Activated CD4-positive, alpha-beta memory T cell treated with anti-CD3 and anti-CD28 coated beads for 36 hours (primary cell): Measurements from ENCODE around the gene MTX1. TPM values are rescaled to one million over a fixed set of nuclear protein-coding genes. Genes with fewer than 3 reads are reported as not detected.

Source experiments
- CTCF ChIA-PET: fragments of 350-600 bp; sonication (Branson Sonifier 250); formaldehyde crosslinking; loops from one replicate; lab custom pipeline; 2021; ENCODE audit warnings: antibody characterized with exemption, inconsistent platforms; lab: Charles Lee
- POLR2A ChIA-PET: fragments of 350-600 bp; sonication (Branson Sonifier 250); formaldehyde crosslinking; loops from one replicate; lab custom pipeline; 2021; ENCODE audit warnings: antibody characterized with exemption; lab: Charles Lee
- DNase-seq: peaks from one replicate; pipeline ENCODE4 v3.0.0-alpha.2; 2020
- H3K27ac Mint-ChIP-seq: one replicate; pipeline ENCODE4 v1.8.0; 2021; ENCODE audit warnings: mixed read lengths
- H3K27me3 Mint-ChIP-seq: one replicate; pipeline ENCODE4 v1.8.0; 2021; ENCODE audit warnings: mixed read lengths
- H3K36me3 Mint-ChIP-seq: one replicate; pipeline ENCODE4 v1.8.0; 2021; ENCODE audit warnings: mixed read lengths
- H3K4me1 Mint-ChIP-seq: one replicate; pipeline ENCODE4 v1.8.0; 2021; ENCODE audit warnings: low read depth, mixed read lengths
- H3K4me3 Mint-ChIP-seq: one replicate; pipeline ENCODE4 v1.8.0; 2021; ENCODE audit warnings: mild to moderate bottlenecking, mixed read lengths
- H3K9me3 Mint-ChIP-seq: one replicate; pipeline ENCODE4 v1.8.0; 2021; ENCODE audit warnings: mixed read lengths
- intact Hi-C: fragments of 100-400 bp; cut with micrococcal nuclease; formaldehyde crosslinking; loops from one replicate; pipeline ENCODE4 v1.15.1; 2023
- total RNA-seq, 2 experiments: library from RNA; stranded (reverse); gene quantifications; one replicate each; pipeline ENCODE4 v1.2.3, GENCODE V29; 2021

Gene MTX1
- total RNA-seq, 2 experiments from 2014 or later, result 45.2 to 47.9 TPM

GRCh38 chr1:155254714-155255242, 46.3 kb downstream of the MTX1 start:
- peaks cover 32% of the 10 kb centered on the region for H3K4me1 Mint-ChIP-seq
- peak overlapping the region; percentile 79 for H3K4me3 Mint-ChIP-seq
- intact Hi-C loops, result no loop called here
- POLR2A ChIA-PET, result interaction anchor here (0.5 kb wide), 1 partner anchor 10 kb away, joined by 4 read pairs; no protein-coding TSS in a partner anchor
- no peak overlapping the region for H3K27ac Mint-ChIP-seq
- no peaks in the 10 kb centered on the region for H3K27me3 Mint-ChIP-seq
- DNase-seq, result no peak
- CTCF ChIA-PET, result interaction anchor here (1.4 to 9.7 kb wide), 2 partner anchors 61 to 68 kb away, joined by 3 to 188 read pairs; partner anchors contain the start of gene RUSC1
- peaks cover 16% of the 10 kb centered on the region for H3K36me3 Mint-ChIP-seq
- H3K9me3 Mint-ChIP-seq, result no peaks in the 10 kb centered on the region

DNA sequence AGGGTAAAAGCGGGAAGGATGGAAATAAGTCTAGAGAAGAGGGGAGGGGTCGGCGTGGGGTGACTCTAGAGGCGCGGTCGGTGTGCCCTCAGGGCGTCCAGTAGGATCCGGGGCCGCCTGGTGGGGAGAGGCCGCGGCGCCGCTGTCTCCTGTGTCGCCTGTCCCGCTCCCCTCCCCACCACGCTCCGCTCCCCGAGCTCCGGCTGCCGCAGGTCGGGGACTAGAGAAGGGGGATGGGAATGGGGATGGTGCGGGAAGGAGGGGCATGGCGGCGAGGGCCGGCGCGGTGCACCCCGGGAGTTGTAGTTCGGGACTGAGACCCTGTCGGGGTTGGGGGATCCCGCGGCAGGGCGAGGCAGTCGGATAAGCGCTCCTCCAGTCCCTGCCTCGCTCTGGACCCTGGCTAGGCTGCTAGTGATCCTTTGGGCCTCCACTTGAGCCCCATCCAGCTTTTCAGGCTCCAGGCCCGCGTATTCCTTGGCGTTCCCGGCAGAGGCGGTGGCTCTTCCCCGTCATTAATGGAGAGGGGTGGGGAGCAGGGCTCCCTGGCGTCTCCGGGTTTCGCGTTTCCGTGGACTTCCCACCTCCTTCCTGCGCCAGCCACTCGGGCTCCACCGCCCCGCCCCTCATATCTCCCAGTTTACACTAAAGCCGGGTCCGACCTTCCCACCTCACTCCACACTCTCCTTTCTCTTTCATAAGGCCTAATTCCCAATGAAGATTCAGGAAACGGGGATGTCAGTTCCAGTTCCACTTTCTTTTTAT, 46.9 kb downstream of the MTX1 start, which contains the start of gene ENTREP3:
Gene ENTREP3 (minus strand): TSS at position 241 of the 765 bp plus-strand sequence. CDS start 606 bp downstream, outside the sequence.
- intact Hi-C loops, result no loop called here
- POLR2A ChIA-PET, result interaction anchor here (0.5 kb wide), 1 partner anchor 10 kb away, joined by 4 read pairs; no protein-coding TSS in a partner anchor
- peaks cover 34% of the 10 kb centered on the region for H3K4me1 Mint-ChIP-seq
- no peaks in the 10 kb centered on the region for H3K9me3 Mint-ChIP-seq
- no peaks in the 10 kb centered on the region for H3K27me3 Mint-ChIP-seq
- peak; percentile 87 for DNase-seq
- H3K36me3 Mint-ChIP-seq, result peaks cover 19% of the 10 kb centered on the region
- peak within 1 kb of the TSS; percentile 23 for H3K27ac Mint-ChIP-seq
- CTCF ChIA-PET, result interaction anchor here (0.9 to 9.7 kb wide), 3 partner anchors 12 to 67 kb away, joined by 3 to 188 read pairs (median 3); partner anchors contain the start of gene RUSC1
- peak within 1 kb of the TSS; percentile 79 for H3K4me3 Mint-ChIP-seq

GRCh38 chr1:155256058-155256852, 47.8 kb downstream of the MTX1 start:
- CTCF ChIA-PET, result interaction anchor here (0.9 to 9.7 kb wide), 2 partner anchors 12 to 66 kb away, joined by 3 to 188 read pairs; partner anchors contain the start of gene RUSC1
- Mint-ChIP-seq H3K4me3 (peak overlapping the region; percentile 79), H3K36me3 (peaks cover 24% of the 10 kb centered on the region), H3K9me3 (no peaks in the 10 kb centered on the region), H3K4me1 (peaks cover 34% of the 10 kb centered on the region), H3K27ac (no peak overlapping the region), H3K27me3 (no peaks in the 10 kb centered on the region)
- POLR2A ChIA-PET, result no interaction called here
- intact Hi-C loops, result no loop called here
- DNase-seq, result no peak

- peaks cover 56% of the 10 kb centered on the region for H3K36me3 Mint-ChIP-seq
- peak overlapping the region; percentile 64 for H3K27ac Mint-ChIP-seq
- no peak for DNase-seq
- POLR2A ChIA-PET, result interaction anchor here (1.0 to 1.2 kb wide), 2 partner anchors 15 to 52 kb away, joined by 3 to 5 read pairs; partner anchors contain the start of gene THBS3
- no peaks in the 10 kb centered on the region for H3K9me3 Mint-ChIP-seq
- CTCF ChIA-PET, result interaction anchor here (1.1 to 5.6 kb wide), 5 partner anchors 10 to 67 kb away, joined by 3 to 90 read pairs (median 13); no protein-coding TSS in a partner anchor
- intact Hi-C loops, result no loop called here
- H3K27me3 Mint-ChIP-seq, result no peaks in the 10 kb centered on the region
- peaks cover 30% of the 10 kb centered on the region for H3K4me1 Mint-ChIP-seq
- H3K4me3 Mint-ChIP-seq, result peak overlapping the region; percentile 98
Measured at GRCh38 chr1:155260276-155260675, 51.8 kb downstream of the MTX1 start.

- Mint-ChIP-seq H3K4me1 (peaks cover 24% of the 10 kb centered on the region), H3K27ac (peak overlapping the region; percentile 88), H3K9me3 (no peaks in the 10 kb centered on the region), H3K36me3 (peaks cover 66% of the 10 kb centered on the region), H3K27me3 (no peaks in the 10 kb centered on the region), H3K4me3 (peak overlapping the region; percentile 98)
- peak; percentile 52 for DNase-seq
- ChIA-PET CTCF (interaction anchor here (1.2 to 5.6 kb wide), 7 partner anchors 11 to 63 kb away, joined by 4 to 90 read pairs (median 11); partner anchors contain the start of gene CLK2), POLR2A (interaction anchor here (0.7 to 2.1 kb wide), 11 partner anchors 9 to 68 kb away, joined by 3 to 14 read pairs (median 4); partner anchors contain the start of genes CLK2 and FDPS)
- intact Hi-C loops, result no loop called here
Measured at GRCh38 chr1:155261493-155261851, 53.0 kb downstream of the MTX1 start.

GRCh38 chr1:155261852-155262673, 53.6 kb downstream of the MTX1 start, which contains the start of gene SCAMP3:
SCAMP3 (minus strand) TSS chr1:155262360; CDS start chr1:155262151, 209 bp downstream.
- H3K36me3 Mint-ChIP-seq, result peaks cover 68% of the 10 kb centered on the region
- peak; percentile 94 for DNase-seq
- no peaks in the 10 kb centered on the region for H3K9me3 Mint-ChIP-seq
- peak within 1 kb of the TSS; percentile 98 for H3K4me3 Mint-ChIP-seq
- H3K4me1 Mint-ChIP-seq, result peaks cover 24% of the 10 kb centered on the region
- H3K27me3 Mint-ChIP-seq, result no peaks in the 10 kb centered on the region
- ChIA-PET CTCF (interaction anchor here (1.2 to 5.6 kb wide), 6 partner anchors 11 to 62 kb away, joined by 4 to 90 read pairs (median 8); partner anchors contain the start of gene CLK2), POLR2A (interaction anchor here (1.0 to 2.1 kb wide), 9 partner anchors 8 to 68 kb away, joined by 3 to 14 read pairs (median 5); partner anchors contain the start of genes CLK2 and FDPS)
- H3K27ac Mint-ChIP-seq, result peak within 1 kb of the TSS; percentile 88
- intact Hi-C loops, result loop anchor here (1.0 kb wide), 5 partner anchors 11 to 300 kb away; partner anchors contain the start of genes ASH1L, CLK2 and HCN3

- POLR2A ChIA-PET, result interaction anchor here (1.2 kb wide), 1 partner anchor 10 kb away, joined by 4 read pairs; the partner anchor contains the start of gene CLK2
- CTCF ChIA-PET, result interaction anchor here (0.9 to 1.2 kb wide), 3 partner anchors 12 to 60 kb away, joined by 3 to 14 read pairs (median 6); no protein-coding TSS in a partner anchor
- no peak for DNase-seq
- no peaks in the 10 kb centered on the region for H3K9me3 Mint-ChIP-seq
- H3K4me3 Mint-ChIP-seq, result no peak overlapping the region
- peaks cover 24% of the 10 kb centered on the region for H3K4me1 Mint-ChIP-seq
- intact Hi-C loops, result no loop called here
- peak overlapping the region; percentile 88 for H3K27ac Mint-ChIP-seq
- H3K36me3 Mint-ChIP-seq, result peaks cover 72% of the 10 kb centered on the region
- no peaks in the 10 kb centered on the region for H3K27me3 Mint-ChIP-seq
Measured at GRCh38 chr1:155263067-155263466, 54.6 kb downstream of the MTX1 start.

Other genes with a start within 250 kb of the MTX1 start
- 10 to 100 TPM; 31.5 to 32.4 TPM for gene PYGO2, start 246.9 kb upstream of the MTX1 start, total RNA-seq
- gene SHC1, start 237.9 kb upstream of the MTX1 start, total RNA-seq, result 10 to 100 TPM; 43.4 to 46.5 TPM
- gene CKS1B, start 234.0 kb upstream of the MTX1 start, total RNA-seq, result 100 to 1,000 TPM; 197 to 205 TPM
- gene FLAD1, start 225.4 kb upstream of the MTX1 start, total RNA-seq, result 10 to 100 TPM; 45.4 to 49.4 TPM
- gene LENEP, start 215.1 kb upstream of the MTX1 start, total RNA-seq, result under 1 TPM; 0.36 to 0.56 TPM
- gene ZBTB7B, start 205.9 kb upstream of the MTX1 start, total RNA-seq, result 100 to 1,000 TPM; 124 to 125 TPM
- gene DCST2, start 174.9 kb upstream of the MTX1 start, total RNA-seq, result 1 to 10 TPM; 1.1 to 1.3 TPM
- under 1 TPM in 1 of 2 experiments, not detected in 1; 0.14 TPM for gene DCST1, start 174.9 kb upstream of the MTX1 start, total RNA-seq
- 10 to 100 TPM; 54.3 to 60.5 TPM for gene ADAM15, start 157.4 kb upstream of the MTX1 start, total RNA-seq
- gene EFNA4, start 145.0 kb upstream of the MTX1 start, total RNA-seq, result 1 to 10 TPM; 5.0 to 6.1 TPM
- 1 to 10 TPM; 2.4 to 2.6 TPM for gene EFNA3, start 129.9 kb upstream of the MTX1 start, total RNA-seq
- under 1 TPM in 1 of 2 experiments, not detected in 1; 0.24 TPM for gene EFNA1, start 80.8 kb upstream of the MTX1 start, total RNA-seq
- gene SLC50A1, start 72.8 kb upstream of the MTX1 start, total RNA-seq, result 10 to 100 TPM; 60.1 TPM
- gene DPM3, start 68.2 kb upstream of the MTX1 start, total RNA-seq, result 10 to 100 TPM; 34.1 to 37.7 TPM
- gene KRTCAP2, start 35.4 kb upstream of the MTX1 start, total RNA-seq, result 100 to 1,000 TPM; 138 to 146 TPM
- gene TRIM46, start 34.8 kb upstream of the MTX1 start, total RNA-seq, result 1 to 10 TPM; 6.3 to 7.1 TPM
- 10 to 100 TPM; 15.6 to 17.3 TPM for gene THBS3, start 798 bp upstream of the MTX1 start, total RNA-seq
- gene ENTREP3, start 46.8 kb downstream of the MTX1 start, total RNA-seq, result 10 to 100 TPM; 32.9 to 34.1 TPM
- gene SCAMP3, start 53.7 kb downstream of the MTX1 start, total RNA-seq, result 10 to 100 TPM; 89.6 to 91.7 TPM
- 10 to 100 TPM; 62.0 to 68.1 TPM for gene CLK2, start 64.8 kb downstream of the MTX1 start, total RNA-seq
- gene HCN3, start 68.8 kb downstream of the MTX1 start, total RNA-seq, result 1 to 10 TPM; 1.9 to 2.4 TPM
- gene PKLR, start 92.7 kb downstream of the MTX1 start, total RNA-seq, result not detected
- gene FDPS, start 100.2 kb downstream of the MTX1 start, total RNA-seq, result 100 to 1,000 TPM; 378 to 395 TPM
- 10 to 100 TPM; 23.2 to 25.4 TPM for gene RUSC1, start 112.2 kb downstream of the MTX1 start, total RNA-seq